Stimulated activated naive CD8-positive, alpha-beta T cell treated with anti-CD3 and anti-CD28 coated beads, Interleukin-15, Interleukin-2, amounts not matched to agents 100 U/mL and 50 U/mL, for 24 hours (primary cell): ENCODE results near the gene HOXA2.

Experiments used
- ATAC-seq: fragments of 150-1000 bp; cut with Tn5 transposase; one replicate; pipeline ENCODE4 v1.10.0; 2021
- DNase-seq: peaks from one replicate; pipeline ENCODE4 v3.0.0; 2021

Gene HOXA2

GRCh38 chr7:27102581-27103442 is at the start of gene HOXA2:
TSS of gene HOXA2 (minus strand) at chr7:27102683. CDS start at chr7:27102500, 183 bp downstream.
- no peak for DNase-seq
- ATAC-seq = no peak

GRCh38 chr7:27151341-27151930 is 49.0 kb upstream of the HOXA2 start:
- no peak for DNase-seq
- ATAC-seq = no peak

- ATAC-seq (peak; percentile 81), DNase-seq (peak; percentile 75)
These were observed 48.3 kb upstream of the HOXA2 start for GRCh38 chr7:27150568-27151340.

GRCh38 chr7:27149842-27150567 is 47.5 kb upstream of the HOXA2 start:
- DNase-seq = no peak
- no peak for ATAC-seq

GRCh38 chr7:27148756-27149641 is 46.5 kb upstream of the HOXA2 start:
- no peak for DNase-seq
- no peak for ATAC-seq

GRCh38 chr7:27148031-27148755 is 45.7 kb upstream of the HOXA2 start:
- ATAC-seq = no peak

GRCh38 chr7:27147199-27148030 is 44.9 kb upstream of the HOXA2 start, which contains the start of gene HOXA6:
TSS of gene HOXA6 (minus strand) at chr7:27147774. CDS start at chr7:27147749, 25 bp downstream.
- no peak for ATAC-seq
- DNase-seq = no peak

More at GRCh38 chr7:27148031-27148755, 45.7 kb upstream of the HOXA2 start:
- DNase-seq = no peak

- DNase-seq = no peak
- ATAC-seq = no peak
These were observed 44.2 kb upstream of the HOXA2 start for GRCh38 chr7:27146491-27147198.

- ATAC-seq = no peak
- DNase-seq = no peak
These were observed 43.5 kb upstream of the HOXA2 start for GRCh38 chr7:27145914-27146412.

- no peak for ATAC-seq
These were observed 42.9 kb upstream of the HOXA2 start for GRCh38 chr7:27145165-27145913.

GRCh38 chr7:27144781-27145164 is 42.3 kb upstream of the HOXA2 start:
- ATAC-seq = no peak

More at GRCh38 chr7:27145165-27145913, 42.9 kb upstream of the HOXA2 start:
- no peak for DNase-seq

GRCh38 chr7:27143950-27144780 is 41.7 kb upstream of the HOXA2 start:
- no peak for ATAC-seq
- DNase-seq = no peak

More at GRCh38 chr7:27144781-27145164, 42.3 kb upstream of the HOXA2 start:
- no peak for DNase-seq

GRCh38 chr7:27143023-27143949 is 40.8 kb upstream of the HOXA2 start, which contains the start of gene HOXA5:
TSS of gene HOXA5 (minus strand) at chr7:27143681. CDS start at chr7:27143607, 74 bp downstream.
- DNase-seq = no peak
- ATAC-seq = no peak

- DNase-seq (no peak), ATAC-seq (no peak)
These were observed 40.1 kb upstream of the HOXA2 start for GRCh38 chr7:27142580-27143022.

GRCh38 chr7:27141923-27142579 is 39.6 kb upstream of the HOXA2 start:
- DNase-seq (no peak), ATAC-seq (no peak)
